GM18526 (cell line): Measurements from ENCODE around the gene STIM1.

Experiments
- POLR2A ChIP-seq: IDR thresholded peaks from 3 replicates; pipeline ENCODE4 v1.6.1; 2011; ENCODE audit not compliant: insufficient read length; ENCODE audit errors: extremely low read depth

STIM1 gene

GRCh38 chr11:3982431-3982830, 127.0 kb downstream of the STIM1 start:
- no peak for TF ChIP-seq POLR2A

GRCh38 chr11:3983101-3983500, 127.6 kb downstream of the STIM1 start:
- no peak for TF ChIP-seq POLR2A

GRCh38 chr11:3984896-3985295, 129.4 kb downstream of the STIM1 start:
- TF ChIP-seq POLR2A: no peak

- no peak for TF ChIP-seq POLR2A
Observed at GRCh38 chr11:3985631-3986030, 130.2 kb downstream of the STIM1 start.

GRCh38 chr11:3986301-3986700, 130.8 kb downstream of the STIM1 start:
- TF ChIP-seq POLR2A: no peak

- no peak for TF ChIP-seq POLR2A
Observed at GRCh38 chr11:3989276-3989920, 133.9 kb downstream of the STIM1 start.

- TF ChIP-seq POLR2A: no peak
Observed at GRCh38 chr11:3989921-3990290, 134.4 kb downstream of the STIM1 start.

GRCh38 chr11:3990406-3990805, 134.9 kb downstream of the STIM1 start:
- TF ChIP-seq POLR2A: no peak

- TF ChIP-seq POLR2A: no peak
Observed at GRCh38 chr11:3992964-3993363, 137.5 kb downstream of the STIM1 start.

GRCh38 chr11:3994030-3994640, 138.7 kb downstream of the STIM1 start:
- no peak for TF ChIP-seq POLR2A

GRCh38 chr11:3995307-3995706, 139.8 kb downstream of the STIM1 start:
- no peak for TF ChIP-seq POLR2A

- TF ChIP-seq POLR2A: no peak
Observed at GRCh38 chr11:3995949-3996554, 140.6 kb downstream of the STIM1 start.

GRCh38 chr11:3996651-3997050, 141.2 kb downstream of the STIM1 start:
- TF ChIP-seq POLR2A: no peak

GRCh38 chr11:4006946-4007680, 151.6 kb downstream of the STIM1 start:
- no peak for TF ChIP-seq POLR2A

GRCh38 chr11:4008116-4008515, 152.7 kb downstream of the STIM1 start:
- no peak for TF ChIP-seq POLR2A

GRCh38 chr11:4017129-4017528, 161.7 kb downstream of the STIM1 start:
- TF ChIP-seq POLR2A: no peak
